ENCODE measurements around the gene PTPN2.

GRCh38 chr18:12766986-12767433 lies 117.0 kb downstream of the PTPN2 start:
- no peak for TF ChIP-seq CTCF (conservative IDR thresholded peaks at IDR 0.05; ENCODE audit: low read length)
- no peak for TF ChIP-seq EZH2phosphoT487 (IDR thresholded peaks at IDR 0.05; ENCODE audit: borderline replicate concordance, low read depth, low read length)
